Endometrium (tissue), 2 donors: ENCODE data around the gene PRSS27.
"Not testable (repeated sequence)": the region's sequence is repeated elsewhere in the genome, so short reads cannot be mapped to it uniquely, and the experiment has no call there.

Experiments used
- FAIRE-seq: peaks from 2 replicates; lab custom pipeline; 2012; peaks lifted over from hg19 to GRCh38; lab: Jason Lieb, UNC
- donor health status: control.
- donor health status: control.

Gene PRSS27

DNA sequence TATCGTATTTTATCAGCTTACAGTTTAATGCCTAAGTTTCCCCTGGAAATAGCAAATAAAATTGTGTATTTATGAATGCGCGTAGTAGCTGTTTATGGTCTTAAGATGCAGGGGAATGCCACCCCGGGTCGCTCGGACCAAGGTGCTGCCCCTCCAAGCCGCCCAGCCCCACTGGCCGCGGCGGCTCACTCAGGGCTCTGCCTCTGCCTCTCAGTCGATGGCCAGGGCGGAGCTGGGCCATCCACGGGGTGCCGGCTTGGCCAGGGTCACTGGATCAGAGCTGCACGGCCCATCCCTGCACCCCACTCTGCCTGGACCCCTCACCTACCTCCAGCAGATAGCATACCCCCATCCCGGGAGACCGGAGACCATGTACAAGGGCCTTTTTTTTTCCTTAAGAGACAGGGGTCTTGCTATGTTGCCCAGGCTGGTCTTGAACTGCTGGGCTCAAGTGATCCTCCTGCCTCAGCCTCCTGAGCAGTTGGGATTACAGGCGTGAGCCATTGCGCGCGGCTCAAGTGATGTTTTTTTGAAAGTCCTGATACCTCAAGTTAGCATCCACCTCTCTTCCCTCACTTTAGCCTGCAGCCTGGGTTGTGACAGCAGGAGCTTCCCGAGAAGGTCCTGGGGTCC lies 11.0 kb downstream of the PRSS27 start:
- no peak for FAIRE-seq

DNA sequence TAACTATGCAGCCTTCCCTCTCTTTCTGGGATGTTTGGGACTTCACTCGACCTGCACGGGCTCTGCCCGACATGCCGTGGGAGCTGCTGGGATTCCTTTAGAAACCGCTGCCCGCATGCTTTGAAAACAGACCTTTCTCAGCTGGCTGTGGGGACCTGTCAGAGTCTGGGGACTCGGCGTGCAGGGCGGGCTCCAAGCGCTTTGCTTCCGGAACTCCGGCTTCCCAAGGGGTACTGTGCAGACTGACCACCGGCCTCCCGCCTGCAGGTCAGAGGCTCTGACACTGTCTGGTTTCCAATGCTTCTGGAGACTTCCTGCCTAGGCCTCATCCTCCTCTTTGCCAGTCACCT lies 11.8 kb downstream of the PRSS27 start:
- no peak for FAIRE-seq

DNA sequence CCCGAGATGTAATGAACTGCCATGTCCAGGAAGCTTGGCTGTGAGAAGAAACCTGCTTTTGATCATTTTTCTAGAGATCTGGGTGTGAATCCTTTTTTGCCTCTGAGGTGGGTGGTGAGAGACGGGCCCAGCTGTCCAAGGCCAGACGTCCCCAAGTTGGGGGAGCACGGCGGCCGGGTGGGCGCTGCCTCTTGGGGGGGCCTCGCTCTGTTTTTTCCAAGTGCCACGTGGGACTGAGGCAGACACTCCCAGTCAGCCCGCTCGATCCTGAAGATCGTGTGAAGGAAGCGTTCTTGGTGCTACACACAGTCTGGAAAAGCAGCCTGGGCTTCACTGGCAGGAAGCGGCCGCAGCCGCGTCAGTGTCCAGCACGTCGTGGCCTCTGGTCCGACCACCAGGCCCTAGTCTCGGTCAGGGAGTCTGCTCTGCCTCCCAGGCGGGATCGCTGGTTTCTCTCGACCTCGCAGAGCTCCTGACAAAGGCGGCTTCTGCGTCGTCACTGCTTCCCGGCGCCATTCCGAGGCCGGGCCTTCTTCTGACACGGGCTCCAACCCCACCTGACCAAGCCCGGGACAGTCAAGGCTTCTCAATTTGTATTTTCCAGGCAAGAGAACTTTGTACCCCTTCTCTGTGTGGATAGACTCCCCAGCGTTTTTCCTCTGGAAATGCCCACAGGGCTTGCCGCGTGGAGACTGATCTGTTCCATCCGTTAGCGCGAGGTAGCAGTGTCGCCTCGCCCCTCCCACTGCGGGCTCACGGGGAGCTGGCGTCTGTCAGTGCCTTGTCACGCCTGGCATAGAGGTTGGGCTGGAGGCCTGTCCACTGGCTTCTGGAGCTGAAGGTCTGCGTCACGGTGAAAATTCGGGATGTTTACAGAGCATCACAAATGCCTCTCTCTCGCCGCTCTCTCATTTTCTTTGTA lies 12.4 kb downstream of the PRSS27 start:
- no peak for FAIRE-seq

DNA sequence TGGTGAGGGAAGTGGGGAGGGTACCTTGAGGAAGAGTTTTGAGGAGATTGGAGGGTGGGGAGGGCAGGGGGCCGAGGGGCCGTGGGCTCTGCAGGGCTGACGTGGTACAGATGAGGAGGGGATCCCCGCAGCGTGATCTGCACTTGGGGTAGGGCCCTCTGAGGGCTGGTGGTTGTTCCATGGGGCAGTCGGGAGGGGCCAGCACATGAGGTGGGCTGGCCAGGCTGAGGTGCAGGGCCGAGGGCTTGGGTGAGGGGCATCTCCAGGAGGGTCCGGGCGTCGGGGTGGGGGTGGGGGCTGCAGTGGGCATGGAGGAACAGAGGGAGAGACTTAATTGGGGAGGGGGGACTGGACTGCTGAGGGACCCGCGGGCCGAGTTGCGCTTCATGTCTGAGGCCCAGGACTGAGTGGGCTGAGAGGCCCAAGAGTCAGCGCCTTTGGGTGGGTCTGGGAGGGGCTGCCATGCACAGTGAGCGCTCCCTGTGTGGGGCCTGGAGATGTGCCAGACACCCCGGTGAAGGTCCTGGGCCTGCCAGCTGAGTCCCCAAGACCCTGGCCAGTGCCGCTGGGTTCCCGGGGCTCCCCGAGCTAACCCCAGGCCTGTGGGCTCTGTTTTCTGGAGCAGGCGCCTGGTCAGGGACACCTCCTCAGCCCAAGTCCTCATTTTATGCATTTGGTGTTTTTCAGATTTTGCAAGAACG lies 13.3 kb downstream of the PRSS27 start:
- no peak for FAIRE-seq

DNA sequence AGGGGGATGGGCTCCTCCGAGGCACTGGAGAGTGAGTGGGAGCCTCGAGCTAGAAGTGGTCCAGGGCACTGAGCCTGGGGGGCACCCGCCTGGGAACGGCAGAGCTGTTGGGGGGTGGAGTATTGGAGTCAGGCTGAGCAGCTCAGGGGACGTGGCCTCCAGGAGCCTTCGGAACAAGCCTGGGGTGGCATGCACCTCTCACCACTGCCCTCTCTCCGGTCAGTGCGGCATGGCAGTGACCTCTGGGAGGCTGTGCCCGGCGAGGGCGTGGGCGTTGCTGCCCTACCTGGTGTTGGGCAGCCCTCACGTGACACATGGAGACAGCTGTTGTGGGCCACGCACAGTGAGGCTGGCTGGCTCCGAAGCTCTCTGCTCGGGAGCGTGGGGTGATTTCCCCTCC lies 13.9 kb downstream of the PRSS27 start:
- no peak for FAIRE-seq

DNA sequence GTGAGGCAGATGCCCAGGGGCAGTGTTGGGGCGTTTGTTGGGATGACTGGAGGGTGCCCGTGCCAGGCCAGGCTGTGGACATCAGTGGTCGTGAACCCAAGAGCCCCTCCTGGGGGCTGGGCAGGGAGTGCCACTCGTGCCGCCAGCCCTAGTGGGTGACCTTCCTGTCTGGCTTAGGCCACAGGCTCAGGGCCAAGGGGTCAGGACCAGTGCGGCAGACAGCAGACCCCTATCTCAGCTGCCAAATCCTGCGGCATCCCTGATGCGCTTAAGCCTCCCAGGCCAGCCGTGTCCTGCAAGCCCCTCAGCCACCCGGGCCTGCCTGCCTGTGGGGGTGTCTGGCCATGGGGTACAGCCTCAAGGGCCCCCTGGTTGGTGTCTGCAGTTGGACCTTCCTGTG lies 14.7 kb downstream of the PRSS27 start:
- FAIRE-seq: no peak

DNA sequence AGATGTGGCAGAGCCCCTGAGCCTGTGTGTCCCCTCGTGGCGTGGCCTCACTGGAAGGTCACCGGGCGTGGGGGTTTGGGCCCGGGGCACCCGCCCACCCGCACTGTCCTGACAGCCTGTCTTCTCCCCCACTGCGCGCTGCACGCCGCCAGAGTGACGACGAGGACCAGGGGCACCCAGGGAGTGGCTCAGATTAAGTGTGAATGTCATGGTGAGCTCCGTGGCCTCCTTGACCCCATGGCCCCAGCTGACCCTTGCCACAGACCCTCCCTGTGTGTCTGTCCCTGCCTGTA lies 15.1 kb downstream of the PRSS27 start:
- FAIRE-seq: no peak

DNA sequence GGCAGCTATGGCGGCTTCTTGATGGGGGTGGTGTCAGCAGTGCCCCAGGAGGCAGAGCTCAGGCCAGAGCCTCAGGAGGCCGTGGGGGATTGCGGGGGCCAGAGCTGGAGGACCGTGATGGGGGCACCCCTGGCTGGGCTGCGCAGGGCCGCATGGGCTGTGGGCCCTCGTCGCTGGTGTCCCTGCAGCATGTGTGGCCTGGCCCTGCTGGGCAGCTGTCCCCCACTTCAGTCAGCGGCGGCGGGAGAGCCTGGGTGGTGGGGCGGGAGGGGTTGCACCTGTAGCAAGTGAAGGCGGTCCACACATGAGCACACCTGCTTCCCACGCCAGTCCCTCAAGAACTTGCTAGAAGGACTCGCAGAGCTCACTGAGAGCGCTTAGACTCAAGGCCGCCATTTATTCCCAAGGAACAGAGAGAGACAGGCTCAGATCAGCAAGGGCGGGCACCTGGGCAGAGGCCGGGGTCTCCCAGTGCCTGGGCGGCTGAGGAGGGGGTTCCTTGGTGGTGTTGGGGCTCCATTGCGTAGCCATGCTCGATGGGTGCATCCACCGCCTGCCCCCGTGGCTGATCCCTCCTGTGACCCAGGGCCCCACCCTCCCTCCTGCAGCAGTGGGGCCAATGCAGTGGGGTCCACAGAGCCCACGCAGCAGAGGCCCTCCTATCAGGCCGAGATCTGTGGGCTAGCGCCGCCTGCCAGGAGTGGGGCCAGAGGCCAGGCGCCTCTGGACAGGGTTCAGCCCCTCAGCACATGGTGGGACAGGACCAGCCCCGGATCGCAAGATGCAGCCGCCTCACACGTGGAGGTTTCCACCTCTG lies 15.7 kb downstream of the PRSS27 start:
- no peak for FAIRE-seq

DNA sequence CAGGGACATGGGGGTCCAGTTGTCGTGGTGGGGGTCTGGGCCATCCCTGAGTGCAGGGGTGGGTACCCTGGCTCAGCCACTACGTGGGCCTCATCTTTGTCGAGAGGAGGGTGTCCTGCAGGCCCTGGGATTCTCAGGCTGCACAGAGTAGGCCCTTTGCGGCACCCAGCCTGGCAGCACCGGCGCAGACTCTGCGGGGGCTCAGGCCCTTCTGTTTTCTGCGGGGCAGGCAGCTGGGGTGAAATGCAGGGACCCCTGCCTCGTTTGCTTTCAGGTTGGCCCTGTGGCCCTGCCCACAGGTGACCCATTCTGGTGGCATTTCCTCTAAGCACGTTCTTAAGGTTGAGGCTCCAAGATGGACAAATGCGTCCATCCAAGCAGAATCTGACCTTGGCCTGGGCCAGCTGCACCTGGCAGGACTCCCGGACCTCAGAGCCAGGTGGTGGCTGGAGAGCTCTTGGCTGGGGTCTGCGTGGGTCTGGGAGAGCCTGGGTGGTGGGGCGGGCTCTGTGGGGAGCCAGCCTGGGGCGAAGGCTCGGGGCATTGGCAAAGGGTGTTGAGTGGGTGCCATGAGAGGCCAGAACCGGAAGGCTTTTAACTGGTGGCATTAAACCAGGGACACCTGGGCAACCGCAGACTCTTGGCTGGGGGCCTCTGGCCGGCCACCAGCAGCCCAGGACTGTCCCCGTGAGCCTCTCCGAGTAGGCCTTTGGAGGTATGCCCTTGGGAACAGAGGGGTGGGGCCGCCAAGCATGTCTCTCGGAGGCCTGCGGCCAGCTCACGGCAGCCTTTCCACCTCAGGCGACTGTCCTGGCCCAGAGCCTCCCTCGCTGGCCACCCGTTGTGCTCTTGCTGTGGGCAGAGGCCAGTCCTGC lies 16.9 kb downstream of the PRSS27 start:
- no peak for FAIRE-seq

DNA sequence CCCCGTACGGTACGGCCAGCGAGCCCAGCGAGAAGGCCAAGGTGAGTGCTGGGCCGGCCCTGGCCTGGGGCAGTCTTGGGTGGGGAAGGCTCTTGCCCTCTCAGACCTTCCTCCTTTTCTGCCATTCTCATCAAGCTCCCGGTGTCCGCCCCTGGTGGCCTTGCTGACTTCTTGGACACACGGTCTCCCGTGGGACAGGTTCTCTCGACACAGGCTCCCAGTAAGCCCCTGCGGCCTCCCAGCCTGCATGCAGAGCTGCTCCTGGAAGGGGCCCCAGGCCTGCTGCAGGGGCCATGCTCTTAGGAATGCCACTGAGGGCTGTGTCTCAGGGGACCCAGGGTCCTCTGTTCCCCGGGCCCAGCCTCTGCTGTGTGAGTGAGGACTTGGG lies 17.6 kb downstream of the PRSS27 start:
- FAIRE-seq: no peak

DNA sequence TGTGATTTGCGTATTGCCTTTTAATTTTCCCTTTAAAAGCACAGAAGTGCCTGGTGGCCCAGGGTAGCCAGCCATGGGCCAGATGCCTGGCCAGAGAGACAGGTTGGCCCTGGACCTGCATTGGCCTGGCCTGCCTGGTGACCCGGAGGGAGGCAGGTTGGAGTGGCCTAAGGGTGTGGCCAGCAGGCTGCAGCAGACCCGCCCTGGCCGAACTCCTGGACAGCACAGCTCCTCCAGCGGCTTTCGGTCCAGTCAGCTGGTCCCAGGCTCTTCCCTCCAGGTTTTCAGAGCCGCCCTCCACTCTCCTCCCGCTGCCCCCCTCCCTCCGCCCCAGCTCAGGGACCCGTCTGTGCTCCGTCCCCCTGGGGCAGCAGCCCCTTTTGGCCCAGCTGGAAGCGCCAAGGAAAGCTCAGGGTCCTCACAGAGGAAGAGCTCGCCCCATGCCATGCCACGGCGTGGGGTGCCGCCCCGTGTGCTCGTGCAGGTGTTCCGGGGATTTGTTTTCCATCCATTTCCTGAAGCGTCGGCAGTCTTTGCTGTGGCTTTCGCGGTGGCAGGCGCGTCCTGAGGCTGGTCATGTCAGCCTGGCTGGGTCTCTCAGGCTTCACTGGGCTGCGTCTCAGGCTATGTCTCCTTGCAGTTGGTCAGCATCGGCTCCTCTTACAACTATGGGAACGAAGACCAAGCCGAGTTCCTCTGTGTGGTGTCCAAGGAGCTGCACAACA lies 18.1 kb downstream of the PRSS27 start:
- no peak for FAIRE-seq

DNA sequence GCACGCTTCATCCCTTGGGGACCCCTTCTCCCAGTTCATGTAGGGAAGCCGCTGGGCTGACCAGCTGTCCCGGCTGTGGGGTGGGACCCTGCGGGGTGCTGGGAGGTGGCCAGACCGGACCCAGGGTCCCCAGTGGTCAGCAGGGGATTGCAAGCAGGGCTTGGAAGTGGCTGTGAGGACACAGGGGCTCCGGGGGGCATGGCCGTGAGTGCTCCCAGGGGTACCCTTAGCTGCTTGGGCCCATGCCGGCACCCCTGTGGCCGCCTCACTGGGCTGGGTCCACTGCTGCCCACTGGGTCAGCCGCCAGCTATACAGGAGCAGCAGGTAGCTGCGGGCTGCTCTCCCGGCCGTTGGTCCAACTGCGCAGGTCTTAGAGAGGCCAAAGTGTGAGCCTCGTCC lies 18.8 kb downstream of the PRSS27 start:
- no peak for FAIRE-seq

DNA sequence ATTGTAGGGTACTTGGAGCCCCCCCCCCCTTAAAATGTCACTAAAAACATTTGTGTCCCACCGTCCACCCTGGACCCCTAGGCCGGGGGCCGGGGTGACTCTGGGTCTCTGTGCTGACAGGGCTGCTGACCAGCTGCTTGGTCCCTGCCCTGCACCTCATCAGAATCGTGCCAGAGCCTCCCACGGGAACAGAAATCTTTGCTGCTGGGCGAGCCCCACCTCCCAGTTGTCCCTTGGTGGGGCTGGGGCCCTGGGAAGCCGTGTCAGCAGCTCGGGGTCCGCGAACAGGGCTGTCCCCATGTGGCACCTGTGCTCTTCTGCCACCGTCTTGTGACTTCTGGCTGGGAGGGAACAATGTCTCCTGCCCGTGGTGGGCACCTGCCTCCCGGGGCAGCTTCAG lies 19.2 kb downstream of the PRSS27 start:
- FAIRE-seq: no peak

DNA sequence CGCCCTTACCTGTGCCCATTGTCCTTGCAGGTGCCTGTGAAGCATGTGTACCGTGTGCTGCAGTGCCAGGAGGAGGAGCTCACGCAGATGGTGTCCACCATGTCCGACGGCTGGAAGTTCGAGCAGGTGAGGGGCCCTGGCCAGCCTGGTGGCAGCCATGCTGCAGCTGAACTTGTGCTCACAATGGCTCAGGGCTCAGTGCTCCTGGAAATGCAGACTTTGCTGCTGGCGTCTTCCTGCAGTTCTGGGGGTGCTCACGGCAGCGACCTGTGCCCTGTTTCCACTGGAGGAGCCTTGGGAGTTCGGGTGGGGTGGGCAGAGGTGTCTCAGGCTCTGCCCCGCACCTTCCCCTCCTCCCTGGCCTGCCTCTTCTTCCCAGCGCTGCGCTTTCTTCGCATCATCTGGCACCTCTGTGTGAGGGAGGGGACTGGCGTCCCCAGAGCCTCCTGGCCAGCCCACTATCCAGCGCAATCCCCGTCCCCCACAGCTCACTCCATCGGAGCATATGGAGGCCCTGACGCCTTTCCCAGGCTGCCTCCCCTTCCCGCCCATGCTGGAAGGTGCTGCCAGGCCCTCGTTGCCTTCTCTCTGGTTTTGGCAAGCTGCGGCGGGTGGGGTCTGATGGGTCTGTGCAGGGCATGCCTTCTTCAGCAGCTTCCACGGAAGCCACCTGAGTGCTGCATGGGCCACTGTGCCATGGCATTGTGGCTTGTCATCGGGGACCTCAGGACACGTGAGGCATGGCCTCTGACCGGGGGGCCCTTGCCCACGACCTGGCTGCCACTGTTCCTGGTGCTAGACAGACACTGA lies 20.0 kb downstream of the PRSS27 start:
- no peak for FAIRE-seq

DNA sequence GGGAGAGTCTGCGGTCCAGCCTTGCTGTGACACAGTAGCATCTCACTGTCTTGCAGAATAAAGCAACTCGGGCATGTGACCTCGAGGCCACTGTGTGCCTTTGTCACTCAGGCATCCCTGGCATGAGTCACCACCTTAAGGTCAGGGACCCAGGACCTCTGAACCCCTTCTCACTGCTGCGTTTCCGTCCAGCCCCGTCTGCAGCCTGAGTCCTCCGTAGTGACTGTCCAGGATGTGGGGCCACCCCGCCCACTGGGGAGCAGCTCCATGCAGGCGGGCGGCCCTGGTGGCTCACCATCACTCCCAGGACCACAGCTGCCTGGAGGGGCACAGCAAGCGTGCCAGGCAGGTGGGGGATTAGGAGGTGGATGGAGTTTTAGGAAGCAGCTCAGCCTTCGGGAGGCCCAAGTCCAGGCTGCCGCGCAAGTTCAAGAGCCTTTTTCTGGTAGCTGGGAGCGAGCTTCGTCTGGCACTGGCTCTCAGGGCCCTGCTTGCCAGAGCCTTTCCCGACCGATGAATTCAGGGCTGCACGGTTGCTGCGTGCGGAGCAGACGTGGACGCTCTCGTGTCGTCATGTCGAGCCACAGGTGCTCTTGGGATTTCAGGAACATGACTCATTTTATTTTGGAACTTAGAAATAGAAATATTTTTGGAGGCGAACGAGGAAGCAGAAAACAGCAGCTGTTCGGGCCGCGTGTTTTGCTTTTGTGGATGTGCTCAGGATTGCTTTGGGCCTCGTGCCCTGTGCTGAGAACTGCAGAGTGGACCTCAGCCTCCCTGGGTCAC lies 20.9 kb downstream of the PRSS27 start:
- no peak for FAIRE-seq

DNA sequence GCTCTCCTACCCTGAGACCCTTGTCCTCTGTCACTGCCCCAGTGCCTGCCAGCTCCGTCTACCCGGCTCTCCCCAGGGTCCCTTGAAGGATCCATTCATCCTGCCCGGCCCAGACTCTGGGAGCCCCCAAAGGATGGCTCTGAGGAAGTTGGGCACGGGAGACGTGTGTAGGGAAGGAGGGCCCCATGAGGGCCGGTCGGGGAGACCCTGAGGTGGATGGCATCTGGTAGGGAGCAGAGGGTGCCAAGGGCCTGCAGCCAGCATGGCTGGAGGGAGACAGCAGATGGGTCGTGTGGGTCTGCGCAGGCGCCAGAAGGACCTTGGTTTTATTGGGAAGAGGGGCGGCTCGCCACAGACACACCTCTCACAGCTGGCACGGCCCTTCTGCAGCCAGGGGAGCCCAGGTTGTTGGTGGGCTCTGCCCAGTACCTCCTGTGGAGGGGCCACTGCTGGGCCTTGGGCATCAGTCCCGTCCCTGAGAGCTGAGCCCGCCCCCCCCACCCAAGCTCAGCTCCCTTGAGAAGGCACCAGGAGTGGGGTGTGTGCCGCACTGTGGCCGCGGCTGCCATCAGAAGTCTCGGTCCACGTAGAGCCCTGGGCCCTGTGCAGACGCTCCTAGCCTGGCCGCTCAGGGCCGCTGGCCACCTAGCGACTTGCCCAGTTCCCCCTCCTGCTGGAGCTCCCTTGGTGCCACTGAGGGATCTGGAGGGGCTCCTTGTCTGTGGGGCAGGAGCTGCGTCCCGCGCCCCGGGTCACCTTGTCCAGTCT lies 21.7 kb downstream of the PRSS27 start:
- FAIRE-seq: no peak

DNA sequence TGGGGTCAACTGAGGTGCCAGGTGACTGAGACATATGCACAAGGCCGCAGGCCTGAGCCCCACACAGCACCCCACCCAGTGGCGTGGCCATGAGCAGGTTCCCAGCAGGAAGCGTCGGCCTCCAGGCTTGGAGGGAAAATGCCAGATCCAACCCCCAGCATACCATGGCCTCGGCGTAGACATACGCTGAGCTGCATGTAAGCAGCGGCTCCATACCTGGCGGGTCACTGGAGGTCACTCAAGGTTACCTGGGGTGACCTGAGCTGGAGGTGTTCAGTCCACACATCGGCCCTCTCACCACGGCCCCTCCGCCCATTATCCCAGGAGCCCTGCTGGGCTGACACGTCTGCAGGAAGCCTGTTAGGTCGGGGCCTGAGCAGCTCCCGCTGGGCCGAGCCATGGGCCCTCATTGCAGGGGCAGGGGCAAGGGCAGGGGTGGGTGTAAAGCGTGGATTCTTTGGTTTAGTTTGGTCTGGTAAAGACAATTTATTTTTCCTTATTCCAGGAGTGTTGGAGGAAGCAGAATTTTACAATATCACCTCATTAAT lies 22.5 kb downstream of the PRSS27 start:
- FAIRE-seq: no peak

DNA sequence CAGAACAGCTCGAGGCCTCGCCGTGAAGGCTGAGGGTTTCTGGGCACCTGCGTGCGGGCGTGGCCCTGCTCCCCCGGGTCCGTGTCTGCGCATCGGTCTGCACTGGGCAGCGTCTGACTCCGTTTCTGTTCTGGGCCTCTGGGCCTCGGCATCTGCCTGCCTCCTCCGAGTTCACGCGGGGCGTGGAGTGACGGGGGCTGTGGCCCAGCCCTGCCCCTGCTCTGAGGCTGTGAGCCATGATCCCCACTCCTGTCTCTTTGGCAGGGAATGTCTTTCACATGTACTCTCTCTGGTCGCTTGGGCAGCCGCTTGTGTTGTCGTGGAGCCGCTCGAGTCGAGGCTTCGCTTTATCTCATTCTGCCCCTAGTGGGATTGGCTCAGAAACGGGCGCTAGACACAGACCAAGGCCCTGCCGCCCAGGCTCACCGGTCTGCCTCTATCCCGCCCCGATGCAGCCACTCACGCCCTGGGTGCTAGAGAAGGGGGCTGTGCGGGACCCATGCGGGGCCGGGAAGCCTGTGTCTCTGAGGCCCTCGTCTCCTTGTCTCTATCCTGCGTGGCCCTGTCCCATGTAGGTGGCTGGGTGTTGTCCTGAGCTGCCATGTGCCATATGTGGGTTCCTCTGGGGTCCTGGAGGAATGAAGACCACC lies 23.3 kb downstream of the PRSS27 start:
- not testable (repeated sequence) for FAIRE-seq
